Activated naive CD8-positive, alpha-beta T cell treated with anti-CD3 and anti-CD28 coated beads, Interleukin-2, amount 10 ng/mL, durations not matched to agents 7 days and 5 days (primary cell): ENCODE measurements around the gene ALKBH8. TPM values are rescaled to one million over a fixed set of nuclear protein-coding genes. Genes with fewer than 3 reads are reported as not detected.
"Not testable (repeated sequence)": the region's sequence is repeated elsewhere in the genome, so short reads cannot be mapped to it uniquely, and the experiment has no call there.

Experiments
- ATAC-seq: fragments of 150-1000 bp; cut with Tn5 transposase; one replicate; pipeline ENCODE4 v1.10.0; 2021; ENCODE audit warnings: low read depth, moderate library complexity
- POLR2A ChIA-PET: fragments of 350-600 bp; sonication (Branson Sonifier 250); formaldehyde crosslinking; loops from one replicate; lab custom pipeline; 2021; ENCODE audit warnings: antibody characterized with exemption; lab: Charles Lee
- DNase-seq: peaks from one replicate; pipeline ENCODE4 v3.0.0; 2021
- H3K27ac Mint-ChIP-seq: one replicate; pipeline ENCODE4 v1.8.0; 2022; ENCODE audit warnings: mild to moderate bottlenecking, mixed read lengths
- H3K27me3 Mint-ChIP-seq: one replicate; pipeline ENCODE4 v1.8.0; 2022; ENCODE audit warnings: mild to moderate bottlenecking, moderate library complexity, mixed read lengths
- H3K36me3 Mint-ChIP-seq: one replicate; pipeline ENCODE4 v1.8.0; 2021; ENCODE audit warnings: mild to moderate bottlenecking, mixed read lengths
- H3K4me1 Mint-ChIP-seq: one replicate; pipeline ENCODE4 v1.8.0; 2021; ENCODE audit warnings: mixed read lengths
- H3K4me3 Mint-ChIP-seq: one replicate; pipeline ENCODE4 v1.8.0; 2022; ENCODE audit warnings: mild to moderate bottlenecking, moderate library complexity, mixed read lengths
- H3K9me3 Mint-ChIP-seq: one replicate; pipeline ENCODE4 v1.8.0; 2021; ENCODE audit warnings: mixed read lengths
- total RNA-seq, 2 experiments: library from RNA; stranded (reverse); gene quantifications; one replicate each; pipeline ENCODE4 v1.2.3, GENCODE V29; 2021

The ALKBH8 gene
- total RNA-seq, 2 experiments from 2014 or later, result 10.5 to 12.6 TPM

DNA sequence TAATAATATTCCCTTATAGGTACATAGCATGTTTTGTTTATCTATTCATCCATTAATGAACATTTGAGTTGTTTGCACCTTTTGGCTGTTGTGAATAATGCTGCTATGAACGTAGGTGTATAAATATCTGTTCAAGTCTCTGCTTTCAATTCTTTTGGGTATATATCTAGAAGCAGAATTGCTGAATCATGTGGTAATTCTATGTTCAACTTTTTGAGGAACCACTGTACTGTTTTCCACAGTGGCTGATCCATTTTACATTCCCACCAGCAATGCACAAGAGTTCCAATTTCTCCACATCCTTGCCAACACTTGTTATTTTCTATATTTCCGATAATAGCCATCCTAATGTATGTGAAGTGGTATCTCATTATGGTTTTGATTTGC, 56.7 kb downstream of the ALKBH8 start:
- DNase-seq, result no peak
- H3K27me3 Mint-ChIP-seq, result no peaks in the 10 kb centered on the region
- ATAC-seq, result no peak
- no peaks in the 10 kb centered on the region for H3K9me3 Mint-ChIP-seq
- H3K4me3 Mint-ChIP-seq, result no peak overlapping the region
- peaks cover 21% of the 10 kb centered on the region for H3K36me3 Mint-ChIP-seq
- no peaks in the 10 kb centered on the region for H3K4me1 Mint-ChIP-seq
- no peak overlapping the region for H3K27ac Mint-ChIP-seq
- POLR2A ChIA-PET, result no interaction called here

DNA sequence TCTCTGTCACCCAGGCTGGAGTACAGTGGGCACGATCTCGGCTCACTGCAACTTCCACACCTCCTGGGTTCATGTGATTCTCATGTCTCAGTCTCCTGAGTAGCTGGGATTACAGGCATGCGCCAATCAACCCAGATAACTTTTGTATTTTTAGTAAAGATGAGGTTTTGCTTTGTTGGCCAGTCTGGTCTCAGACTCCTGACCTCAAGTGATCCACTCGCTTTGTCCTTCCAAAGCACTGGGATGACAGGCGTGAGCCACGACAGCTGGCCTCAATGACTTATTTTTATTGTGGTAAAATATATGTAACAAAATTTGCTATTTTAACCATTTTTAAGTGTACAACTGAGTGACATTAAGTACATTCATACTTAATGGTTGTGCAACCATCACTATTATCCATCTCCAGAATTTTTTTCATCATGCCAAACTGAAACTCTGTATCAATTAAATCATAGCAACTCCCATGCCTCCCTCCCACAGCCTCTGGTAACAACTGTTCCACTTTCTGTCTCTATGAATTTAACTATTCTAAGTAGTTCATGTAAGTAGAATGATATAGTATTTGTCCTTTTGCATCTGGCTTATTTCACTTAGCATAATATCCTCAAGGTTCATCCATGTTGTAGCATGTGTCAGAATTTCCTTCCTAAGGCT, 57.2 kb downstream of the ALKBH8 start:
- no peak for ATAC-seq
- Mint-ChIP-seq H3K27me3 (no peaks in the 10 kb centered on the region), H3K9me3 (no peaks in the 10 kb centered on the region), H3K4me3 (no peak overlapping the region), H3K36me3 (peaks cover 22% of the 10 kb centered on the region), H3K4me1 (no peaks in the 10 kb centered on the region), H3K27ac (no peak overlapping the region)
- POLR2A ChIA-PET, result no interaction called here
- no peak for DNase-seq

DNA sequence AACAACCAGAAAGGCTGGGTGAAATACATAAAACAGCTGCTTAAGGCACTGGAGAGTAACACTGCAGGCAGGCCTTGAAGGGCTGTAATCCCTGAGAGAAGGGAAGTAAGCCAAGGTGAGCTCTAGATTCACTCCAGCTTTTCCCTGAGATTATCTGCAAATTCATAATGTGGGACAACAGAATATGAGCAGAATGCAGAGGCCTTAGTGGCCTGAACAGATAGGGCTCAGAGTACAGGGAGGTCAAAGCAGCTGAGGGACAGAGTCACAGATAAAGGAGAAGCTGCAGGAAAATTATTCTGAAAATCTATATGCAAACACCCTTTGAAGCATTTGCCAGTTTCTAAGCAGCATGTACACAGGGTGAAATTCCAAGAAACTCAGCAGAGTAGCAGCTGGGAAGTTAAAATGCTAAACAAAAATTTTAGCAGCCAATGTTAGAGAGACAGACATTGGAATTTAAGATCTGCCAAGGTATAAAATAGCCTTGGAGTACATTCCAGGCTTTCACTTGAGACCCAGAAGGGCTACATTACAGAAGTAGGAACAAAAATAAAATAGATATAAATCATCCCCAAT, 59.8 kb downstream of the ALKBH8 start:
- Mint-ChIP-seq H3K4me1 (no peaks in the 10 kb centered on the region), H3K27me3 (no peaks in the 10 kb centered on the region), H3K9me3 (peaks cover 4% of the 10 kb centered on the region), H3K27ac (no peak overlapping the region), H3K4me3 (no peak overlapping the region), H3K36me3 (peaks cover 36% of the 10 kb centered on the region)
- POLR2A ChIA-PET, result no interaction called here
- ATAC-seq (no peak), DNase-seq (no peak)

DNA sequence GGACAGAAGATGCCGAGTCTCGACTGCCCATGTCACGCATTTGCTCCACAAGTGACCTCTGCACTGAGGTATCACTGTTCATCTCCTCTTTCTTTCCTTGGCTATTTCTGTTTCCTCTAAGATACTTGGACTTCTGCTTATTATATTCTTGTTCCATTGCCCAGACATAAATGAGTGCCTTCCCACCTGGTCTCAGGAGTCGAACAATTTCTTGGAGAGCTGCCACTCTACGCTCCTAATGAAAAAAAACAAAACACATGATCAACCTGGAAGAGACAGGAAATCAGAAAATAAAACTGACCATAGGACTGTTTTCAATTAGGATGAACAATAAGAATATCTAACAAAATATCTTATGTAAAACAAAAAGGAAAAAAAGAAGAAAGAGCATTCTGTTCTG, 60.6 kb downstream of the ALKBH8 start:
- ATAC-seq (no peak), DNase-seq (no peak)
- H3K36me3 Mint-ChIP-seq, result peaks cover 33% of the 10 kb centered on the region
- POLR2A ChIA-PET, result no interaction called here
- H3K4me1 Mint-ChIP-seq, result no peaks in the 10 kb centered on the region
- H3K27ac Mint-ChIP-seq, result no peak overlapping the region
- no peak overlapping the region for H3K4me3 Mint-ChIP-seq
- no peaks in the 10 kb centered on the region for H3K27me3 Mint-ChIP-seq
- H3K9me3 Mint-ChIP-seq, result peaks cover 4% of the 10 kb centered on the region

DNA sequence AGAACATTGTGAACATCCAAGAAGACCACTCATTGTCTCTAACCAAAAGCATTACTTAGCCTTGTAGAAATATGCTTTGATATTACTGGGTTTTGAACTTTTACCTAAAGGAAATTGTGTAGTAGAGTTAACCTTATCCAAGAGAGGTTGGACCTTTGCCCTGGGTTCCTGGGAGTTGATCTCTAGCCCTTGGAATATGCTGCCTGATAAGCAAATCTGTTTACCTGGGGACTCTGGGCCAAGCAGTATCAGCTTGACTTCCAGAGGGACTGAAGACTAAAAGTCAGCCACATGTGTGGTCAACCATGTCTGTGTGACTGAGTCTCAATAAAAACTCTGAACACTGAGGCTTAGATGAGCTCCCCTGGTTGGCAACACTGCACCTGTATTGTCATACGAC, 63.8 kb downstream of the ALKBH8 start:
- H3K36me3 Mint-ChIP-seq, result peaks cover 34% of the 10 kb centered on the region
- H3K27me3 Mint-ChIP-seq, result no peaks in the 10 kb centered on the region
- peaks cover 9% of the 10 kb centered on the region for H3K9me3 Mint-ChIP-seq
- H3K4me1 Mint-ChIP-seq, result no peaks in the 10 kb centered on the region
- DNase-seq (no peak), ATAC-seq (no peak)
- no peak overlapping the region for H3K27ac Mint-ChIP-seq
- POLR2A ChIA-PET, result no interaction called here
- H3K4me3 Mint-ChIP-seq, result no peak overlapping the region

DNA sequence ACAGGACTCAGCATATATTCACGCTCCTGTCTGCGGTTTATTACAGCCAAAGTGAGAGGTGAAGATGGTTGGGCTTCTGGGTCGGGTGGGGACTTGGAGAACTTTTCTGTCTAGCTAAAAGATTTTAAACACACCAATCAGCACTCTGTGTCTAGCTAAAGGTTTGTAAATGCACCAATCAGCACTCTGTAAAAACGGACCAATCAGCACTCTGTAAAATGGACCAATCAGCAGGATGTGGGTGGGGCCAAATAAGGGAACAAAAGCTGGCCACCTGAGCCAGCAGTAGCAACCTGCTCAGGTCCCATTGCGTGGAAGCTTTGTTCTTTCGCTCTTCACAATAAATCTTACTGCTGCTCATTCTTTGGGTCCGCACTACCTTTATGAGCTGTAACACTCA, 68.2 kb downstream of the ALKBH8 start:
- H3K36me3 Mint-ChIP-seq, result peaks cover 12% of the 10 kb centered on the region
- DNase-seq, ATAC-seq, POLR2A ChIA-PET, H3K27ac Mint-ChIP-seq, H3K9me3 Mint-ChIP-seq, H3K4me3 Mint-ChIP-seq, H3K4me1 Mint-ChIP-seq, H3K27me3 Mint-ChIP-seq: not testable (repeated sequence)

DNA sequence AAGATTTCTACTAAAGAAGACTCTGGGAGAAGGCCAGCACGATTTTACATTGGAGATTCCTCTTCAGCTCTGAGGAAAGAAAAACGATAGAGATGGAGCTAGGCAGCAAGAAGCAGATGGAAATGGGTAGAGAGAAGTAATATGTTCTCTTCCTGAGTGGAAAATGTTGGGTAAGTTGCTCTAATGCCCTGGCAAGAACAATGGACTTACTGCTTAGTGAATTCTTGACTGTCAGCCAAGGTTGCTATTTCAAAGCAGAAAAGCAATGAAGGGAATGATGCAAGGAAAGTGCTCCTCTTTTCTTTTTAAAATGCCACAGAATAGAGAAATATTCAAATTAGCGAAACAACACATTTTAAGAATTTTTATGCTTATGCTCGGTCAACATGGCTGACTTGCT, 69.5 kb downstream of the ALKBH8 start:
- H3K27ac Mint-ChIP-seq, result no peak overlapping the region
- POLR2A ChIA-PET, result no interaction called here
- ATAC-seq, result no peak
- no peaks in the 10 kb centered on the region for H3K4me1 Mint-ChIP-seq
- peaks cover 5% of the 10 kb centered on the region for H3K9me3 Mint-ChIP-seq
- H3K27me3 Mint-ChIP-seq, result no peaks in the 10 kb centered on the region
- DNase-seq, result no peak
- no peak overlapping the region for H3K4me3 Mint-ChIP-seq
- H3K36me3 Mint-ChIP-seq, result peaks cover 2% of the 10 kb centered on the region

DNA sequence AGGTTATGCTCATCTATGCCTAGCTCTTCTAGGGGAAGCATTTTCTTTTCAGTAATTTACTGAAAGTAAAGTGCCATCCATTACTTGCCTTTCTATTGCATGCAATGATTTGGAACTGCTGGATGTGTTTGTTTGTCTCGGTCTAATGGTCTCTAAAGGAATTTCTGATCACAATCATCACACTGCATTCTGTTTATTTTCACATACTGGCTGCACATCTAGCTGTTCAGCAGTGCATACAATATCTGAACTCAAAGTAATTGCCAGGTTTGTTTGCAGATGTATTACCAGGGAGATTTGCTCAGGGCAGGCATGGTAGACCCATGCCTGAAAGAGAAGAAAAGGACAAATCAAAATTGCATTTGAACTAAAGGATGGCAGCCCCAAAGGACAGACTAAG, 71.5 kb downstream of the ALKBH8 start:
- Mint-ChIP-seq H3K9me3 (peaks cover 3% of the 10 kb centered on the region), H3K36me3 (no peaks in the 10 kb centered on the region), H3K4me1 (no peaks in the 10 kb centered on the region), H3K27me3 (no peaks in the 10 kb centered on the region), H3K27ac (no peak overlapping the region), H3K4me3 (no peak overlapping the region)
- POLR2A ChIA-PET, result no interaction called here
- ATAC-seq, result no peak
- DNase-seq, result no peak

DNA sequence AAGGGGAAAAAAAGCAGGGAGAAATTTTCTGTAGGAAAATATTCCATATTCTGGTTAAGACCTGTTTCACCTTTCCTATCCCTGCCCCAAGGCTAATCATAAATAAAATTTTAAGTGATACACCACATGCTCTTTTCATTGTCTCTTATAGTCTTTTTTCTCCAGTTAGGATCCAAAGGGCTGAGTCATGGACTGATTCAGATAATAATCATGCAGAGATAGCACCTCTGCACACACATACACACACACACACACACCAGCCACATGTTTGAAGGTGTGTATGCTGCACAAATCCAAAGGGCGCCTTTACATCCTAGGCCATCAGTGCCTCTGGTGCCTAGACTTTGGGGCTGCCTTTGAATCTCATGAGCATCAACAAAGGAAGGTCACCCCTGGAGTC, 72.4 kb downstream of the ALKBH8 start:
- no peak overlapping the region for H3K4me3 Mint-ChIP-seq
- POLR2A ChIA-PET, result no interaction called here
- H3K27me3 Mint-ChIP-seq, result peaks cover 7% of the 10 kb centered on the region
- H3K4me1 Mint-ChIP-seq, result no peaks in the 10 kb centered on the region
- H3K27ac Mint-ChIP-seq, result no peak overlapping the region
- DNase-seq (no peak), ATAC-seq (no peak)
- H3K36me3 Mint-ChIP-seq, result no peaks in the 10 kb centered on the region
- peaks cover 3% of the 10 kb centered on the region for H3K9me3 Mint-ChIP-seq

DNA sequence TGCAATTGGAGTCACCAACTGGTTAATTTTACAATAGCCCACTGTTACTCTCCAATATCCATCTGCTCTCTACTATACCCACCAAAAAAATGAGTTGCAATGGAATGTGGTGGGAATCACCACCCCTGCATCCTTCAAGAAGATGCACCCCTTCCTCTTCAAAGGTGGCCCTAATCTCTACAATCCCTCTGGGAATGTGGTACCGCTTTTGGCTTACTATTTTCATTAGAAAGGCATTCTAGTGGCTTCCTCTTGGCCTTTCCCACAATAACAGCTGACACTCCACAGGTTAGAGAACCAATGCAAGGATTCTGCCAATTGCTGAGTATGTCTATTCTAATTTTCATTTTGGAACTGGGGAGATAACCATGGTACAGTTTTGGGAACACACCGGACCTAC, 74.7 kb downstream of the ALKBH8 start:
- ATAC-seq (no peak), DNase-seq (no peak)
- POLR2A ChIA-PET, result no interaction called here
- no peaks in the 10 kb centered on the region for H3K4me1 Mint-ChIP-seq
- H3K27ac Mint-ChIP-seq, result no peak overlapping the region
- peaks cover 7% of the 10 kb centered on the region for H3K27me3 Mint-ChIP-seq
- H3K9me3 Mint-ChIP-seq, result no peaks in the 10 kb centered on the region
- no peak overlapping the region for H3K4me3 Mint-ChIP-seq
- H3K36me3 Mint-ChIP-seq, result no peaks in the 10 kb centered on the region

DNA sequence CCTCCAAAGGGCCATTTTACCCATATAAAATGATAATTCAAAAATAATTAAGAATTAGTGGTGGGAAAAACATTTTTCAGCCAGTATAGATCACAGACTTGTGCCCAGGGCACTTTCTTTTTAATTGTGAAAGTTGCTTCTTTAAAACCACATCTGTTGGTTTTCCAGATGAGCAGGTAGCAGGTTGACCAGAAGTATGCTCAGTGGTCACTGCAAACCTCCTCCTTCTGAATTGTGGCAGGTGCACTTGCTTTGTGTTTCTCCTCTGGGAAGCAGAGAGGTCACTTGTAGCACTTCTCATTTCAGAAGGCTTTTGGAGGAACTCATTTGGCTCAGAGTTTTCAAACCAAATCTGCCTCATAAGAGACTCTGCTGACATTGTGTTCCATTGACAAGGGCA, 83.3 kb downstream of the ALKBH8 start:
- ATAC-seq, result no peak
- no peak overlapping the region for H3K4me3 Mint-ChIP-seq
- no peak for DNase-seq
- POLR2A ChIA-PET, result no interaction called here
- H3K4me1 Mint-ChIP-seq, result no peaks in the 10 kb centered on the region
- H3K9me3 Mint-ChIP-seq, result no peaks in the 10 kb centered on the region
- no peak overlapping the region for H3K27ac Mint-ChIP-seq
- H3K27me3 Mint-ChIP-seq, result peaks cover 11% of the 10 kb centered on the region
- H3K36me3 Mint-ChIP-seq, result no peaks in the 10 kb centered on the region

DNA sequence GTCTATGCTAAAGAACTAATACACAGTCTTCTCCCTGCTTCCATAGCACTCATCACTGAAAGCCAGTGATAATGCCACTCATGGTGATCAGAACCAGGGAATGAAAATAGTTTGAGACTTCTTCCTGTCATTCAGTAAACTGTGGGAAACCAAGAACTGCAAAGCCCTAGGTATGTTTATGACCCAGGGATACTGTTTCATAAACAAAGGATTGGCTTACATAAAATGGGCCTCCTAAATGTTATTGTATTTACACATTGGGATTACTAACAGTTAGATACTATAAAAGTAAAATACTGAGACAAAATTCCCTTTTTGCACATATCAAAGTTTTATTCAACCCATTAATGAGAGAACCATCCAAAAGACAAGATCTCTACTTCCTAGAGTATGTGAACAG, 86.6 kb downstream of the ALKBH8 start:
- Mint-ChIP-seq H3K36me3 (no peaks in the 10 kb centered on the region), H3K27me3 (peaks cover 23% of the 10 kb centered on the region)

DNA sequence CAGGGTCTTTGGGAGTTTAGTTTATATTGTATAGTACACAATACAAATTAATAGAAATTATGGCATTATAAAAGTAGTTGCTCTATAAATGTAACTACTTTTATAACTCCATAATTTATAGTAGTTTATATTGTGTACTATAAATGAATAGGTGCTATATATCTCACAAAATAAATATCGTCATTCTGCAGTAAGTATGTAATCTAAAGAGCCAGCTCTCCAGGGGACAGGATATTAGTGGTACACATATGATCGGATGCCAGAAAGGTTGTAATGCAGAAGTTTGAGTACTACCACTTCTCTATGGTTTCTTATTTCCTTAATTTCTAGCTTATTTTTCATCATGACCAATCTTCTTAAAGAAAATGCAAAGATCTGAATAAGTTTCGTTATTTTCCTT, 87.7 kb downstream of the ALKBH8 start:
- Mint-ChIP-seq H3K4me3 (no peak overlapping the region), H3K27ac (no peak overlapping the region)

More for the DNA sequence above, 86.6 kb downstream of the ALKBH8 start:
- Mint-ChIP-seq H3K4me1 (no peaks in the 10 kb centered on the region), H3K27ac (no peak overlapping the region), H3K4me3 (no peak overlapping the region), H3K9me3 (no peaks in the 10 kb centered on the region)
- POLR2A ChIA-PET, result no interaction called here
- ATAC-seq (no peak), DNase-seq (no peak)

DNA sequence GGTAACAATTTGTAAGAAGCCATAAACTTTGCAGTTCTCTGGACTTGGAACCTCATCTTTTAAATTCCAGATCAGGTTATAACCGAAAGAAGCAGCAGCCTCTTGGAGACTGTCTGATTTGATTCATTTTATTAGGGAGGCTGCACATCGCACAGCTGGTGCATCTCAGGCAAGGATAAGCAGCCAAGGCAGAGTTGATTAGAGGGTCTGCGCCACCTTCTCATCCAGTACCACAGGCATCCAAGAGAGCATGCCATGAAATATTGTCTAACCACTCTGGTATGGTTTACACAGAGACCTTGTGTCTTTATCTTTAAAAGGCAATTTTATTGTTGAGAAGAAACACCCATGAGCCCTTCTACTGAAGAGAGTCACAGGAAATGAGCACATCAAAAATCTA, 91.7 kb downstream of the ALKBH8 start:
- no peaks in the 10 kb centered on the region for H3K36me3 Mint-ChIP-seq
- no peak for DNase-seq
- H3K27me3 Mint-ChIP-seq, result peaks cover 29% of the 10 kb centered on the region
- POLR2A ChIA-PET, result no interaction called here
- no peak overlapping the region for H3K4me3 Mint-ChIP-seq
- no peaks in the 10 kb centered on the region for H3K4me1 Mint-ChIP-seq
- ATAC-seq, result no peak
- peaks cover 2% of the 10 kb centered on the region for H3K9me3 Mint-ChIP-seq
- H3K27ac Mint-ChIP-seq, result no peak overlapping the region

More for the DNA sequence above, 87.7 kb downstream of the ALKBH8 start:
- Mint-ChIP-seq H3K9me3 (no peaks in the 10 kb centered on the region), H3K36me3 (no peaks in the 10 kb centered on the region), H3K27me3 (peaks cover 24% of the 10 kb centered on the region), H3K4me1 (no peaks in the 10 kb centered on the region)
- no peak for ATAC-seq
- POLR2A ChIA-PET, result no interaction called here
- no peak for DNase-seq
